HG02763 (cell line): ENCODE results near the gene TOMM40L.

Experiments
- ATAC-seq: cut with Tn5 transposase; IDR thresholded peaks from one replicate; pipeline ENCODE4 v1.9.1; 2021; ENCODE audit warnings: mild to moderate bottlenecking, moderate library complexity; ENCODE audit not compliant: unreplicated experiment

The TOMM40L gene

DNA sequence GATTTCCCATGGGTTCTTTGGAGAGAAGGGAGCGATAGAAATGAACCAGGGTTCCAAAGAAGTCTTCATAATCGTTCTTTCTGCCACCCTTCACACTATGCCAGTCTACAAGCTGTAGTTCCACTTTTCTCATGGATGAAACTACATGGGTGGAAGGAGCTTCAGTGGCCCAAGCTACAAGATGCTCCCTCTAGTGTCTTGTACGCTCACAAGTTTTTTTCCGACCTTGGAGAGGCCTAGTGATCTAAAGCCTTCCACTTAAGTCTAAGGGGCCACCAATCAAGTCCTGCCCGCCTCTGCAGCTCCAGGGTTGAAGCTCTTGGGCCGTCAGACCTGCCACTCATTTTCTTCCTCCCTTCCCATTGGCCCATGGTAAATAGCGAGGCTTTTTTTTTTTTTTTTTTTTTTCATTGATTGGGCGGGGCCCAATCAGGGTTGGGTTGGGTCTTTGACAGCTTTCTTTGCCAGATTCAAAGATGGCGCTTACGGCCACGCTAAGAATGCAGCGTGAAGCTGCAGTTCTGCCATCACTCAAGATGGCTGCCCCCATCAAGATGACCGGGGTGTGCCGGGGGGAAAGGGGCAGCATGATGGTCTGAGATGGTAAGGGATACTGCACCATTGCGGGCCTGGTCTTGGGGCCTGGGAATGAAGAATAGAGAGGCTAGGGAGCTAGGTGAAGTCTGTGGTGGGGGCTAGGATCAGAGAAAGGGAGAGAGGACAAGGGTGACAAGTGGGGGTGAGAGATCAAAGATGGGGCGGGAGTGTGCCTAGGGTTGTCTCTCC lies at the start of gene TOMM40L:
TSS of gene TOMM40L (plus strand) at position 527 of the 786 bp plus-strand sequence. CDS start 430 bp downstream, outside the sequence.
- ATAC-seq, result peak; percentile 94

DNA sequence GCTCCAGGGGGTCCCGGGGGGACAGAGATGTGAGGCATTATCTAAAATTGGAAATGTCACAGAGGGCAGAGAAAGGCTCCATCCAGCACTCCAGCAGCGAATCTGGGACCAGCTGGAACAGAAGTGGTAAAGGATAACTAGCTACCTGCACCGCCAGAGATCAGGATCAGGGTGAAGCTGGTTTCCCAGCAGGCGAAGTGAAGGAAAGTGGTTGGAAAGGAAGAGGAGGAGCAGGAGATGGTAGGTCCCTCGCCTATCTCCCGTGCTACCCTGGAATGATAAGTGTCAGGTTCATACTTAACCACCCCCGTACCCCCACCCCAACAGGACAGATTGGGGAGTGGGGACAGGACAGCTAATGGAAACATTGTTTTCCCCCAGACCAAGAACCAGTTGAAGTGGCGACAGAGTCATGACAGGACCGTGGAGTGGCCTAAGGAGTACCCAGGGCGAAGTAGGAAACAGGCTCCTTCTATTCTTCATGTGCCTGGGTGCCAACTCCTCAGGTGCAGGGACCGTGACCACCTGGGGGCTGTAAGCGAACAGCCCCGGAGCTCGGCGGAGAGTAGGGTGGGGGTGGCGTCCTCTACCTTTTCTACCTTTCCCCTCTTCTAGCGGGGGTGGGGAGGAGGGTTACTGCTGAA lies 49.3 kb upstream of the TOMM40L start:
- no peak for ATAC-seq

DNA sequence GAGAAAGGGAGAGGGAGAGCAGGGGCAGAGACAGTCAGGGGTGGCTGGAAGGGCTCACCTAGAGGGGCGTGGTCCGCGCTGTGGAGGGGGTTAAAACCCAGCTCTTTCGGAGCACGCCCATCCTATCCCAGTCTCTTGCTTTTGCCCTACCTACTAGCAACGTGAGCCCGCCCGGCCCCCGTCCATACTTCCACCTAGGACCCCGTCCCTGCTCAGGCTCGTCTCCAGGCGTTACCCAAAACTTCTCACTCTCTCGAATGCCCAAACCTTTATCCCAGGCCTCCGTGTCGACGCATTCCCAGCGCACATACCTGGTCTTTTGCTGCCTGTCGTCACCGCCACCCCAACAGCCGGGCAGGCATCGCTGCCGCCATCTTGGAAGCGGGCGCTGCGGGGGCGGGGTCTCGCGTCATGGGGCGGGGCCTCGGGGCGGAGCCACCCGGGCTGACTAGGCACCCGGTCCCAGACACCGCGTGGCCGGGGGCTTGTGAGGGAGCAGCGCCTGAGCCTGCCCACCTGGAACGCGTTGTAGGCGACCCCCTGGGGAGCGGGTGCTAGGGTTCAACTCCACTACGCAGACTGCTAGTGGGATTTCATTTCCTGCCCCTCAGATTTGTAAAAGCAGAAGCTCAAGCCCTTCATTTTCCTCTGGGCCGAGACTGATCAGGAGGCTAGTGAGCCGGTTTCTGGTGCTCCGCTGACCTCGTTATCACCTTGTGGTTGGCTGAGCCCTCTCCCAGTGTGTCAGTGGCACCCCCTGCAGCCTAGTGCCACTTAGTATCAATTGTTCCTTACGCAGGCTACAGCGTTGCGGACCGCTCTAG lies 48.5 kb upstream of the TOMM40L start, which contains the start of gene B4GALT3:
TSS of gene B4GALT3 (minus strand) at position 396 of the 824 bp plus-strand sequence. CDS start 1,447 bp downstream, outside the sequence.
- peak; percentile 74 for ATAC-seq

DNA sequence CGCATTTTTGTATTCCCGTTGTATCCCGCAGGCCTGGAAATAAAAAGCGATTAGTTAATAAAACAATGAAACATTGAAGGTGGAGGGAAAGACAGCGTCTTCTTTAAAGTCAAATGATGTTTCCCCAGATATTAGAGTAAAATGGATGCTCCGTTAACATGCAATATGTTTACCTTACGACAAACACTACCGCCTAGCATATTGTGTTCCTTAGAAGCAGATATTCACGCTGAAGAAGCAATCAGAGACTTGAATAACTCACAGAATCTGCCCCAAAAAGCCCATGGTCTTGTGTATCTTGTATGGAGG lies 48.0 kb upstream of the TOMM40L start:
- ATAC-seq, result no peak

DNA sequence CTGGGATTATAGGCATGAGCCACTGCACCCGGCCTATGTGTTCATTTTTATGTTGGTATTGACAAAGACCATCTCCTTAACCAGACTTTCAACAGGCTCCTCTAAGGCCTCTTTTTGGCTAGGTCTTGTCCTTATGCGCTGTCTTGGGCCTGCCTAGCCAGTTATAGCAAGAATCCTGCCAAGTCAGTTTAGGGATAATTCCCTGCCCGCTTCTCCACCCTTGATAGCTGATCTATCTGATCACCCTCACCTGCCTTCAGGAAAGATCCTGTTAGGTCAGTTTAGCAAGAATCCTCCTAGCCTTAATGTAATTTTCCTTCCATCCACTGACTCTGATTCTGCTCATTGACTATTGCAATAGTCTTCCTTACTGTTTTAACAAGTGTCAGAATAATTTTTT lies 46.2 kb upstream of the TOMM40L start:
- ATAC-seq, result no peak

DNA sequence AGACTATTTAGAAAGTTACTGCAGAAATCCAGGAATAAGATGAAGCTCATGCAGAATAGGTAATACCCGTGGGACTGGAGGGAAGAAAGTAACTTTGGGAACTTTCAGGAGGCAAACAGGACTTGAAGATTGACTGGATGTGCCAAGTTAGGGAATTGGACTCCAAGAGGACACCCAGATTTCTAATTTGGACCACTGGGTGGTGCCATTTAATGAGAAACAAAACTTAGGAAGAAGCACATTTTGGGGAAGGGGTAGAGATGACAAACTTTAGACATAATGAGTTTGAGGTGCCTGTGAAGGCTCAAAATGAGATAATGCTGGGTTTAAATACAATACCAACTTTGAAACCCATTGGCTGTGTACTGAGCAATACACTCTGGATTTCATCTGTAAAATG lies 45.2 kb upstream of the TOMM40L start:
- ATAC-seq, result no peak

DNA sequence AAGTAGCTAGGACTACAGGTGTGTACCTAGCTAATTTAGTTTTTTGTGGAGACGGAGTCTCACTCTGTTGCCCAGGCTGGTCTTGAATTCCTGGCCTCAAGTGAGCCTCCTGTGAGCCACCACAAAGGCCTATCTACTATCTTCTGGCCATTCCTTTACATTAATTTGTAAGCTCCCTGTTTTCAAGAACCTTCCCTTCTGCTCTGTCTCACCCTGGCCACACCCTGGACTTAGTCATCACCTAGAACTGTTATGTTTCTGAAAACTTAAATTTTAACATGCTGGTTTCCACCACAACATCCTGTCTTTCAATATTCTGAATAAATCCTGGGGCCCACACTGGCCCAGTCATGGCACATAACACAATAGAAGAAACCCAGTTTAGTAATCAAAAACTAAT lies 43.6 kb upstream of the TOMM40L start:
- ATAC-seq, result peak; percentile 33

DNA sequence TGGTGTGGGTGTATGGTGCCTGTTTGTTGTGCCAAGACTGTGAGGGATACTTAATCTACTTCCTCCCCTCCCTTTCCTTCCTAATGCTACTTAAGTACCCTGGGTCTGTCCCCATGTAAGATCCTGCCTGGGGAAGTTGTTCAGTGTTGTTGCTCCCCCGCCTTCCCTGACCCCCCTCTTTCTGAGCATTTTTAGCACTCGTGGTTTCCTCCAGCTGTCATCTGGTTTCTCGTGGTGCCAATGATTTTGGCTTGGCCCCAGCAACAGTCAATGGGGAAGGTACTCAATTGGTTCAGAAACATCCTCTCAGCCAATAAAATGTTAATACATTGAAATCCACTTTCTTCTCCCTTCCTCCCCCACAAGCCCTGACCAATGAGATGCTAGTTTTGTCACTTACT lies 40.6 kb upstream of the TOMM40L start:
- ATAC-seq, result peak; percentile 66

DNA sequence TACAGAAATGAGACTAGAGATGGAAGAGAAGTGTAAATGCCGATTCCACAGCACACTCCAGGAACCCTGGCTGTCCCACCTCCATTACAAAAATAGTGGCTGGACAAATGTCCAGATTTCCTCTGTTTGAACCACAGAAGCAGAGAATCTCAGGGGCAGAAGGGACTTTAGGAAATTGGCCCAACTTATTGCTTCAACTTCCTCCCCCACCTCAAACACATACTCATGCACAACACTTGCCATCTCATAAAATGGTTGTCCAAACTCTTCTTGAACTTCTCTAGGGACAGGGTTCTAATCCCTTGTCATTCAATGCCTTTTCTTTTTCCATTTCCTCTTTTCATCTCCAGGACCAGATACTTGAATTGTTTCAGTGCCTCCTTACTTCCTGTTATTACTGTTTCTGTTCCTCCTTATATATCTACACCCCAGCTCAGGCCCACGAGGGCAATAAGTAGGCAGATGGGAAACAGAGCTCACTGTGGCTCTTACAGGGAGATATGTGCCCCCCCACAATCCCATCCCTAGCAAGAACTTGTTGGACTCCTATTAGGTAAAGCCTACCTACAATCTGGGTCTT lies 40.0 kb upstream of the TOMM40L start:
- ATAC-seq, result peak; percentile 6

DNA sequence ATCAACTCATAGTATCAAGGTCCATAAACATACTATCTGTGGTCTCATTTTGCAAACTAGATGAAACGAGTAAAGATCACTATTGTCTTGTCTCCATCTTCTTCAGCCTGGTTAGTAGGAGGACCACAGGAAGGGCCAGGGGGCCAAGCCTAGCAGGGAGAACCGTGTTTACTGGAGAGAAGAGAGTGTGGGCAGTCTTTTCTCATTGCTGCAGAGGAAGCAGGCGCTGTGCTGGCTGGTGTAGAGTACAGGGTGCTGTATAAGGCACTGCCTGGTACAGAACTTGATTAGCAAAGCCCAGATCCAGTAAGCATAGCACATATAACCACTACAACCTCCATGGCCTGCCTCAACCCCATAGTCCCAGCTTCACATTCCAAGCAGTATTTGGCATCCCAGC lies 38.5 kb upstream of the TOMM40L start:
- no peak for ATAC-seq

DNA sequence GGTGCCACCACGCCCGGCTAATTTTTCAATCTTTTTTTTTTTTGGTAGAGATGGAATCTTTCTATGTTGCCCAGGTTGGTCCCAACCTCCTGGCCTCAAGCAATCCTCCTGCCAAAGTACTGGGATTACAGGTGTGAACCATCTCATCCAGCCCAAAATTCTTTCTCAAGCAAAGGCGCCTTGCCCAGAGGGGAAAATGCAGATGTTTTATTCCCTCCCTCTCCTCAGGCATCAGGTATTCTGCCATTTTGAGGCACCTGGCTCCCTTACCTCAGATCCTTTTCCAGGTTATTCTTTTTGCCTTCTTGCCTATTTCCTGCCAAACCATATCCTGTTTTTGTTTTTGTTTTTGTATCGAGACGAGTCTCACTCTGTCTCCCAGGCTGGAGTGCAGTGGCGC lies 37.5 kb upstream of the TOMM40L start:
- ATAC-seq, result no peak

DNA sequence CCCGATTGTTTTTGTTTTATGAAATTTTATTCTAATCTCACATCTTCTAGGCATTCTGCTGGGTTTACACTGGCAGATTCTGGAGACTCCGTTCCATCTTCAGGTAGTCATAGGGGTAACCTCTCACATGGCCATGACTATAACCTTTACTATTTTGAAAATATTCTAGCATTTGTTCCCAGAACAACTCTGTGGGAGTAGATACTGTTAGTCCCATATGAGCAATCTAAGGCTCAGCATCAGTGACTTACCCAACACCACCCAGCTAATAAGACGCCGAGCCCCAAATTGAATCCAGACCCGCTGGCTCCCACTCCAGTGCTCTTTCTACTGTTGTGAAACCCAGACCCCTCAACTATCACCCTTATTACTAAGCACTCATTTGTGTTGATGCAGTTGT lies 36.8 kb upstream of the TOMM40L start:
- ATAC-seq, result no peak

DNA sequence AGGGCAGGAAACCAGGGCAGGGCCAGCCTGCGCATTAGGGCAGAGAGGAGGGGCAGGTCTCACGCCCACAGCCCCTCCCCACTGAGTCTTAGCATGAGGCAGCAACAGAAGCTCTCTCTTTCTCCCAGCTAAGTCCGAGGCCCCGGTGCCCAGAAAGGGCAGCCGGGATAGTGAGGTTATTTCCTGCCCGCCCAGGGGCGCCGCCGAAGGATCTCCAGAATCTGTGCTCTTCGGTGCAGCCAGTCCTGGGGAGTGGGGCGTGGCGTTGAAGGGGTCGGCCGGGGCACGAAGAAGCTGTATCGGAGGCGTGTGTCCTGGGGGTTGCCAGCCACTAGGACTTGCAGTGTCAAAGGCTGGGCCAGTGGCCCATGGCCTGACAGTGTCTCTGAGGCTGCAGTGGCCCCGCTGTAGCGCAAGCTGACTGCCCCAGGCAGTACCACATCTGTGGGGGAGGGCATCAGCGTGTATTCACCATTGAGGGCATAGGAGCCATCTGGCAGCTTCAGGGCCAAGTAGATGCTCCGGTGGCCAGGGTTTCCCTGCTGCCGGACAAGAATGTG lies 34.8 kb upstream of the TOMM40L start:
- ATAC-seq, result no peak

DNA sequence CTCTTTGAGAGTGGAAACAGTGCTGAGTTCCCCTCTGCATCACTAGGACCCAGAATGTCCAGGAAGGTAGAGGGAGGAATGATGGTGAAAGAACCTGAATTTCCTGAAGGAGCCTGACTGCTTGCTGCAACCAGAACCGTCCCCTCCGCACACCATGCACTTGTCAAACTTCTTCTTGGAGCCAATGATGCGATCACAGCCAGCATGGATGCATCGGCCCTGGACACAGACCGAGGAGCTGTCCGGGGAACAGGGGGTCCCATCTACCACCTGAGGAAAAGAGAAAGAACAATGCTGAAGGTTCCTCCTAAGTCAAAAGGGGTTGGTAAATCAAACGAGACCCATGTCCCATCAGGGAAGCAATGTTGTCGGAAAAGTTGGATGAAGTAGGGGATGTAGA lies 33.9 kb upstream of the TOMM40L start:
- no peak for ATAC-seq

DNA sequence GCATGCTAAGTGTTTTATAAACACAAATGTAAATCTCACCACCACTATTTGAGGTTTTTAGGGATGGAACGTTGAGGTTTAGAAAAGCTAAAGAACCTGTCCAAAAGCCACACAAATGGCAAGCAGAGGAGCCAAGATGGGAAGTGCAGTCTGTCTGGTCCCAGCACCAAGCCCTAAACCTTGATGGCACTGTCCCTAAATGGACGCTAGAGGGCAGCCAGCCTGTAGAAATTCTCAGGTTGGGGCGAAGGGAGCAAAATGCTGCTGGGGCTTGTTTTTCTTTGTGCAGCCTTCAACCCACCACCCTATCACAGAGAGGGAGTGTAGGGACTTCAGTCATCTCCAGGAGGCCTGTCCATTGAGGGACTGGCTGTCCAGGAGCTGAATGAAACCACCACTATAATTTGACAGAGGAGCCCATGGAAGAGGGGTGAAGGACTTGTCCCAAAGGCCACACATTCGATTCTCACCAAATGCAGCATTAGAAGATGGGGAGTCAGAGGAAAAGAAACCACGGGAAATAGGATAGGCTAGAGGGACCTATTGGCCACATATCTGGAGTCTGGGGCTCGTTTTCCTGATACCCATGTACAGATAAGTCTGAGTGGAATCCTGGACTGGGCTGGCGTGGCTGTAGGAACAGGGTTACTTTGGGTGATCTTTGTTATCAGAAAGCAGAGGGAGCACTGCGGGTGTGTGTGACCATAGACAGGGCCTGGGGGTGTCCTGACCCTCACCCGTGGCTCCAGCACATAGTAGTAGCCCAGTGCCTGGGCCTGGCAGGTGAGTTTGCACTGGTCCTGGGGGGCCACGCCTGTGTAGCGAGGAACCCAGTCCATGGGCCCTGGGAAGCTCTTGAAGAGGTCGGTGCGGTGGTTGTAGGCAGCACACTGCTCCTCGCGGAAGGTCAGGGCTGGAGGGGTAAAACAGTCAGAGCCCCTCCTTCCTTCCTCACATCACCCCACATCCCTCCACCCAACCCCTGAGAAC lies 33.1 kb upstream of the TOMM40L start:
- no peak for ATAC-seq

DNA sequence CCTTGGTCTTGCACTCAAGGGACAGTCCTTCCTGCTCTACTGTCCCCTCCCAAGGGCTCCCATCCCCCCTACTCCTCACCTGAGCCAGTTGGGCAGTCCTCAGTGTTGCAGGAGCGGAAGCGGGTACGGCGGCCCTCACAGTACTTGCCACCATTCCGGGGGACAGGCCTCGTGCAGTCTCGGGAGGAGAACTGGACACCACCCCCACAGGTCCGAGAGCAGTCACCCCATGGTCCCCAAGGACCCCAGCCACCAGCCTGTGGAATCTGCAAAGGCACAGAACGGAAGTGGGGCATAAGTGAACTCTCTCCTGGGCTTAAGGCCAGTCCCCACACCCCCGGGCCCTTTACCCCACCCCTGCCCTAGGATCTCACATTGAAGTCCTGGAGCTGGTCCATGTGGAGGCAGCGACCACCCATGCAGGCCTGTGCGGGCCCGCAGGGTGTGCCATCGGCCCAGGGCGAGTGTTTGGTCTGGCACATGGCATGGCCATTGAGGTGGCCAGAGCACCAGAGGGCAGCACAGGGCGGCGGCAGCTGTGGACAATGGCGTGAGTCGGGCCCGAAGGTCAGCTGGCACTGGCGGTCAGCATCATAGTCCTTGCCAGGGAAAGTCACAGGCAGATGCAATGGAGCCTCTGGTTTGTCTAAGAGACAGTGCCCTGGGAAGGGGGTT lies 32.2 kb upstream of the TOMM40L start:
- no peak for ATAC-seq

DNA sequence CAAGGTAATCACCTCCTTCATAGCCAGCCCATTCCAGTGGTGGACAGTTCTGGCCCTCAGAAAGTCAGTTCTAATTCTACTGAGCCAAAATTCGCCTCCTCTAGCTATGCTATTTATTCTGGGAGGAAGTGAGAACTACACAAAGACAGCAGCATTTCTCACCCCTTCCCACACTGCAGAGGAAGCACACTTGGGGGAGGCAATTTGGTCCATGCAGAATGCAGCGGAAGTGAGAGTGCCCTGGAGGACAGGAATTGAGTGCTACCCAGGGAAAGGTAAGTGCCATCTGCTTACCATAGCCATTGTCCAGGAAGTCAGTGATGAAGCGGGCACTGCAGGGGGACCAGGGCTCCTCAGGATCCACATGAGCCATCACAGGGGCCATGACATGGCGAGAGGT lies 30.7 kb upstream of the TOMM40L start:
- no peak for ATAC-seq

DNA sequence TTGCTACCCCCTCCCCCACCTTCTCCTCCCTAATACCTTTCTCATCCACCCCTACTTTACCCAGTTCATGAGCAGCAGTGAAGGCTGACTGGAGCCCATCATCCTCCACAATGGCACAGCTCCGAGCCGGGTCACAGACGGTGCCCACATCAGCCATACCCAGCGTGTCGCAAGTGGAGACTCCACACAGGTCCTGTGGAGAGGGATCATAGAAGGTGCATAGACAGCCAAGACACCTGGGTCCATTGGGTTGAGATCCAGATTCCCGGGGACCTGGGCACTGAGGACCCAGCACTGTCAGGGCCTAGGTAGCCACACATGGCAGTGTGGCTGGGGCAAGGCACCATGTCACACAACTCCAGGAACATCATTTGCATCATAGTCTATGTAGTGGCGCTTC lies 29.7 kb upstream of the TOMM40L start:
- no peak for ATAC-seq
